K562 (cell line): ENCODE measurements around the gene TMEM143. TPM values are rescaled to one million over a fixed set of nuclear protein-coding genes. Genes with fewer than 3 reads are reported as not detected.

ENCODE experiments used
- CBX5 ChIP-seq: IDR thresholded peaks from 2 replicates; pipeline ENCODE4 v1.6.1; 2014; ENCODE audit warnings: low read depth, borderline replicate concordance
- CHD7 ChIP-seq: fragments of 200-600 bp; sonication (generic); IDR thresholded peaks from one replicate; pipeline ENCODE4 v1.6.1; 2012; ENCODE audit warnings: mild to moderate bottlenecking, low read depth, low read length, inconsistent platforms
- ERF ChIP-seq: fragments of 450-650 bp; formaldehyde crosslinking; IDR thresholded peaks from 2 replicates; pipeline ENCODE4 v1.4.0; 2020; ENCODE audit warnings: mild to moderate bottlenecking, mixed read lengths
- FOXA3 ChIP-seq, 2 experiments: fragments of 450-650 bp in 1 of 2; sonication (generic) in 1 of 2; formaldehyde crosslinking; IDR thresholded peaks in 1 of 2; conservative IDR thresholded peaks in 1 of 2; 2 replicates each; pipeline versions ENCODE4 v1.4.0 to v1.8.0; 2020 to 2022; ENCODE audit warnings: mild to moderate bottlenecking in 2 of 2, missing genetic modification reagents in 1 of 2
- GATAD2B ChIP-seq: fragments of 450-650 bp; IDR thresholded peaks from 2 replicates; pipeline ENCODE4 v1.6.1; 2017; ENCODE audit warnings: mild to moderate bottlenecking, borderline replicate concordance
- HLTF ChIP-seq: fragments of 450-650 bp; IDR thresholded peaks from 2 replicates; pipeline ENCODE4 v1.6.1; 2016
- HNRNPUL1 ChIP-seq: fragments of 200-400 bp; formaldehyde crosslinking; IDR thresholded peaks from 2 replicates; pipeline ENCODE4 v1.6.1; 2017; ENCODE audit warnings: low read length
- MTF1 ChIP-seq: fragments of 250-450 bp; sonication (Bioruptor Pico); IDR thresholded peaks from 2 replicates; pipeline ENCODE4 v1.9.0; 2021; ENCODE audit warnings: moderate library complexity, mild to moderate bottlenecking, inconsistent platforms, borderline replicate concordance
- NR1H2 ChIP-seq: sonication (generic); formaldehyde crosslinking; IDR thresholded peaks from 2 replicates; pipeline ENCODE4 v1.4.0; 2020; ENCODE audit warnings: mild to moderate bottlenecking, missing genetic modification reagents
- RAD51 ChIP-seq: fragments of 450-650 bp; IDR thresholded peaks from 2 replicates; pipeline ENCODE4 v1.7.1; 2016; ENCODE audit warnings: low read depth, mild to moderate bottlenecking, borderline replicate concordance
- SREBF1 ChIP-seq: fragments of 150-350 bp; IDR thresholded peaks from 2 replicates; pipeline ENCODE4 v1.6.1; 2014; ENCODE audit warnings: antibody characterized with exemption, low read depth, low read length, borderline replicate concordance
- XRCC5 ChIP-seq: fragments of 200-400 bp; formaldehyde crosslinking; IDR thresholded peaks from 2 replicates; pipeline ENCODE4 v1.6.1; 2017; ENCODE audit warnings: low read depth, mild to moderate bottlenecking, low read length
- ZBTB17 ChIP-seq: fragments of 450-650 bp; formaldehyde crosslinking; IDR thresholded peaks from 2 replicates; pipeline ENCODE4 v1.4.0; 2020; ENCODE audit warnings: mild to moderate bottlenecking
- ZNF3 ChIP-seq: fragments of 250-450 bp; sonication (Bioruptor Pico); IDR thresholded peaks from 2 replicates; pipeline ENCODE4 v1.5.0; 2021; ENCODE audit warnings: mild to moderate bottlenecking, moderate library complexity
- polyA plus RNA-seq, 8 experiments: library from polyadenylated mRNA; depleted of rRNA in 4 of 8; stranded (reverse) in 5 of 8; unstranded in 3 of 8; fragments of >200 nt; fragmentation: Nextera tagmentation in 2 of 8; fragmentation: Illumina TruSeq in 1 of 8; extraction: Ambion mirVana in 2 of 8; extraction: Trizol in 1 of 8; gene quantifications; 2 replicates each; pipeline versions ENCODE4 v1.2.1 to v1.2.3, GENCODE V29; 2011 to 2014; ENCODE audit warnings: inconsistent platforms in 1 of 8, missing spikeins in 1 of 8
- total RNA-seq, 7 experiments: library from RNA; depleted of rRNA in 6 of 7; stranded (reverse); fragments of >200 nt in 6 of 7; fragmentation: Illumina TruSeq in 2 of 7; extraction: Trizol in 2 of 7; gene quantifications; 2 replicates each; pipeline versions ENCODE4 v1.2.1 to v1.2.3, GENCODE V29; 2011 to 2021; ENCODE audit warnings: low replicate concordance in 1 of 7
- TF ChIP-seq, protein P1 (sequence below), 3 experiments: fragments of 200-800 bp in 1 of 3; sonication (Bioruptor generic) in 1 of 3; sonication (generic) in 1 of 3; formaldehyde crosslinking in 1 of 3; IDR thresholded peaks; 2 replicates each; pipeline versions ENCODE4 v1.6.1 to v1.8.0; 2016 to 2022; ENCODE audit warnings: mild to moderate bottlenecking in 2 of 3, missing compliant biosample characterization in 2 of 3, missing genetic modification characterization in 2 of 3, missing genetic modification reagents in 1 of 3

Gene TMEM143
- total and polyA plus RNA-seq, 9 of the 15 experiments (the other 6 are each of a cell fraction or from before 2014, with no cell fraction given) = 0.66 to 8.8 (median 4.3) TPM

GRCh38 chr19:48391100-48392005 lies 27.6 kb upstream of the TMEM143 start, which contains the start of gene KDELR1 (continued):
- TF ChIP-seq CHD7 = no peak
- TF ChIP-seq GATAD2B = peak; percentile 24; the same call in 1 of the 2 replicates
- TF ChIP-seq RAD51 = no peak
- no peak for TF ChIP-seq HLTF
- no peak for TF ChIP-seq ZBTB17 (CRISPR knock-in tag)
- TF ChIP-seq, protein P1, sequence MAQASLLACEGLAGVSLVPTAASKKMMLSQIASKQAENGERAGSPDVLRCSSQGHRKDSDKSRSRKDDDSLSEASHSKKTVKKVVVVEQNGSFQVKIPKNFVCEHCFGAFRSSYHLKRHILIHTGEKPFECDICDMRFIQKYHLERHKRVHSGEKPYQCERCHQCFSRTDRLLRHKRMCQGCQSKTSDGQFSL (CRISPR knock-in tag; IDR thresholded peaks at IDR 0.05) = peak; percentile 94
- TF ChIP-seq, protein P1 (tag; IDR thresholded peaks at IDR 0.05) = 0 out of 4 replicates have a peak, but pooled peaks of 1 of the 2 experiments have one; percentile 76
- TF ChIP-seq HNRNPUL1 = no peak
- no peak for TF ChIP-seq CBX5
- peak; percentile 83; the same call in 1 of the 2 replicates for TF ChIP-seq XRCC5
- TF ChIP-seq MTF1 (CRISPR knock-in tag) = no peak
- no peak for TF ChIP-seq ZNF3 (CRISPR knock-in tag)
- TF ChIP-seq ERF (CRISPR knock-in tag) = no peak
- TF ChIP-seq SREBF1 = no peak
- TF ChIP-seq NR1H2 (CRISPR knock-in tag) = no peak
- peak in 1 of 2 experiments; percentile 25; a peak in 1 of 4 replicates for TF ChIP-seq FOXA3 (CRISPR knock-in tag; conservative IDR thresholded peaks at IDR 0.05 in 1 of 2, IDR thresholded peaks at IDR 0.05 in 1 of 2)
